K562 (cell line): ENCODE data around the gene H2BK1. TPM values are rescaled to one million over a fixed set of nuclear protein-coding genes. Genes with fewer than 3 reads are reported as not detected.

Experiments used
- ESRRB ChIP-seq: fragments of 250-450 bp; sonication (Bioruptor Pico); IDR thresholded peaks from 2 replicates; pipeline ENCODE4 v1.5.0; 2020; ENCODE audit warnings: mild to moderate bottlenecking, moderate library complexity, borderline replicate concordance
- NR1H2 ChIP-seq: sonication (generic); formaldehyde crosslinking; IDR thresholded peaks from 2 replicates; pipeline ENCODE4 v1.4.0; 2020; ENCODE audit warnings: mild to moderate bottlenecking, missing genetic modification reagents
- PHF20 ChIP-seq: fragments of 450-650 bp; IDR thresholded peaks from 2 replicates; pipeline ENCODE4 v1.6.1; 2018; ENCODE audit not compliant: partially characterized antibody
- RBM25 ChIP-seq: fragments of 200-400 bp; formaldehyde crosslinking; IDR thresholded peaks from 2 replicates; pipeline ENCODE4 v1.6.1; 2018; ENCODE audit warnings: low read length, low read depth, moderate library complexity; ENCODE audit not compliant: severe bottlenecking
- ZNF24 ChIP-seq: fragments of 450-650 bp; IDR thresholded peaks from 2 replicates; pipeline ENCODE4 v1.6.1; 2016
- ZNF655 ChIP-seq: fragments of 250-450 bp; sonication (Bioruptor Pico); IDR thresholded peaks from 2 replicates; pipeline ENCODE4 v1.5.0; 2021
- ZZZ3 ChIP-seq: fragments of 450-650 bp; IDR thresholded peaks from 2 replicates; pipeline ENCODE4 v1.6.1; 2016; ENCODE audit warnings: antibody characterized with exemption, mild to moderate bottlenecking, moderate library complexity
- polyA plus RNA-seq, 8 experiments: library from polyadenylated mRNA; depleted of rRNA in 4 of 8; stranded (reverse) in 5 of 8; unstranded in 3 of 8; fragments of >200 nt; fragmentation: Nextera tagmentation in 2 of 8; fragmentation: Illumina TruSeq in 1 of 8; extraction: Ambion mirVana in 2 of 8; extraction: Trizol in 1 of 8; gene quantifications; 2 replicates each; pipeline versions ENCODE4 v1.2.1 to v1.2.3, GENCODE V29; 2011 to 2014; ENCODE audit warnings: inconsistent platforms in 1 of 8, missing spikeins in 1 of 8
- total RNA-seq, 7 experiments: library from RNA; depleted of rRNA in 6 of 7; stranded (reverse); fragments of >200 nt in 6 of 7; fragmentation: Illumina TruSeq in 2 of 7; extraction: Trizol in 2 of 7; gene quantifications; 2 replicates each; pipeline versions ENCODE4 v1.2.1 to v1.2.3, GENCODE V29; 2011 to 2021; ENCODE audit warnings: low replicate concordance in 1 of 7
- TF ChIP-seq, protein P1 (sequence below): fragments of 250-450 bp; sonication (Bioruptor Pico); IDR thresholded peaks from 2 replicates; pipeline ENCODE4 v1.5.0; 2020; ENCODE audit warnings: mild to moderate bottlenecking

H2BK1 gene
- total and polyA plus RNA-seq, 9 of the 15 experiments (the other 6 are each of a cell fraction or from before 2014, with no cell fraction given) = not detected

DNA sequence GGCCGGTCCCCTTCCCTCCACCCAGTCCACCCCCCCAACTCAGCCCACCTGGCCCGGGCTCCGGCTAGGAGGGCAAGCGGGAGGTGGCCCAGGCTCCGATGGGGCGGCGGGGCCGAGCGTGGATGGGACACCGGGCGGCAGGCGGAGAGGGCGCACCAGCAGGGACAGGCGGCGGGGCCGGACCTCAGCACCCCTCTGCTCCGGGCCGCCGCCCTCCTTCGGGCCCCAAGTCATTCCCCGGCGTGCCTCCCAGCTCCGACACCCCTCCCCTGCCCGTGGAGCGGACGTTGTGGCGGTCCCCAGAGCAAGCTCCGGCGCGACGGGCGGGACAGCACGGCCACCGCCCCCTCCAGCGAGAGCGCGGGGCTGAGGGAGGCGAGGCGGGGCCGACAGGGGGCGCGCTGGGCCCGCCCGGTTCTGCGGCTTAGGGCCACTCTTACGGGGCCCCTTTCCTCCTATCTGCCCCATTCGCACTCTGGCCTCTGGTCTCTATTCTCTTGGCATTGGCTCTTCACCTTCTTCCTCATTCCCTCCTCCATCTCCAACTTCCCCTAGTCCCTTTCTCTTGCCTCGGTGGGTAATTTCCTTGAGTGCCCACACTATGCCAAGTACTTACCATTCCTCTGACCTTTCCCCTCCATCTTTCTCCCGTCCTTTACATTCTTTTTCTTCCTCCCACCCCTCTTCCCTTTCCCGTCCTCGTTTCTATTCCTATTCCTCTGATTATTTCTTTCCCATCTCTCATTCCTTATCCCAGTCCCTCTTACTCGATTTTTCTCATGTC is 42.1 kb downstream of the H2BK1 start (continued):
- TF ChIP-seq NR1H2 (no peak), RBM25 (peak; percentile 18), ZNF24 (0 out of 2 replicates have a peak, but pooled peaks have one; percentile 31), ESRRB (CRISPR knock-in tag) (no peak), ZZZ3 (no peak), ZNF655 (no peak), PHF20 (no peak)
- TF ChIP-seq, protein P1, sequence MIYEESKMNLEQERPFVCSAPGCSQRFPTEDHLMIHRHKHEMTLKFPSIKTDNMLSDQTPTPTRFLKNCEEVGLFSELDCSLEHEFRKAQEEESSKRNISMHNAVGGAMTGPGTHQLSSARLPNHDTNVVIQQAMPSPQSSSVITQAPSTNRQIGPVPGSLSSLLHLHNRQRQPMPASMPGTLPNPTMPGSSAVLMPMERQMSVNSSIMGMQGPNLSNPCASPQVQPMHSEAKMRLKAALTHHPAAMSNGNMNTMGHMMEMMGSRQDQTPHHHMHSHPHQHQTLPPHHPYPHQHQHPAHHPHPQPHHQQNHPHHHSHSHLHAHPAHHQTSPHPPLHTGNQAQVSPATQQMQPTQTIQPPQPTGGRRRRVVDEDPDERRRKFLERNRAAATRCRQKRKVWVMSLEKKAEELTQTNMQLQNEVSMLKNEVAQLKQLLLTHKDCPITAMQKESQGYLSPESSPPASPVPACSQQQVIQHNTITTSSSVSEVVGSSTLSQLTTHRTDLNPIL (CRISPR knock-in tag) = no peak
